ENCODE measurements around the gene SLC49A3.
A peak's percentile ranks its signal among the peaks of the same experiment; 100 is the strongest.
"Not testable (repeated sequence)": the region's sequence is repeated elsewhere in the genome, so short reads cannot be mapped to it uniquely, and the experiment has no call there.

The SLC49A3 gene

GRCh38 chr4:700587-701264 lies 11.8 kb upstream of the SLC49A3 start:
- Mint-ChIP-seq H3K36me3 (peaks cover 4% of the 10 kb centered on the region), H3K4me3 (peak overlapping the region; percentile 24), H3K9me3 (peaks cover 1% of the 10 kb centered on the region), H3K4me1 (peaks cover 21% of the 10 kb centered on the region), H3K27me3 (no peaks in the 10 kb centered on the region), H3K27ac (peak overlapping the region; percentile 68)
- DNase-seq (ENCODE audit: low spot score in 2 of 2), result no peak
- ATAC-seq (ENCODE audit: low read depth), result no peak

- Mint-ChIP-seq H3K9me3 (peaks cover 1% of the 10 kb centered on the region), H3K27me3 (no peaks in the 10 kb centered on the region), H3K27ac (peak overlapping the region; percentile 89), H3K4me3 (no peak overlapping the region), H3K36me3 (peaks cover 4% of the 10 kb centered on the region), H3K4me1 (peaks cover 15% of the 10 kb centered on the region)
- ATAC-seq (ENCODE audit: low read depth) (no peak), DNase-seq (ENCODE audit: low spot score in 2 of 2) (no peak)
These were observed 11.0 kb upstream of the SLC49A3 start for GRCh38 chr4:699816-700580.

GRCh38 chr4:694341-694940 lies 5.5 kb upstream of the SLC49A3 start:
- H3K4me3 Mint-ChIP-seq; DNase-seq (ENCODE audit: low spot score in 2 of 2); H3K27me3 Mint-ChIP-seq; ATAC-seq (ENCODE audit: low read depth); H3K4me1 Mint-ChIP-seq; H3K36me3 Mint-ChIP-seq; H3K9me3 Mint-ChIP-seq; H3K27ac Mint-ChIP-seq: not testable (repeated sequence)

GRCh38 chr4:692771-693554 lies 4.0 kb upstream of the SLC49A3 start:
- no peak for ATAC-seq (ENCODE audit: low read depth)
- no peak overlapping the region for H3K4me3 Mint-ChIP-seq
- DNase-seq (ENCODE audit: low spot score in 2 of 2), result no peak
- peaks cover 1% of the 10 kb centered on the region for H3K9me3 Mint-ChIP-seq
- H3K4me1 Mint-ChIP-seq, result no peaks in the 10 kb centered on the region
- H3K27me3 Mint-ChIP-seq, result peaks cover 3% of the 10 kb centered on the region
- no peak overlapping the region for H3K27ac Mint-ChIP-seq
- peaks cover 1% of the 10 kb centered on the region for H3K36me3 Mint-ChIP-seq

- Mint-ChIP-seq H3K4me1 (peaks cover 2% of the 10 kb centered on the region), H3K27ac (no peak overlapping the region), H3K36me3 (no peaks in the 10 kb centered on the region), H3K9me3 (no peaks in the 10 kb centered on the region), H3K27me3 (peaks cover 9% of the 10 kb centered on the region), H3K4me3 (no peak overlapping the region)
- DNase-seq (ENCODE audit: low spot score in 2 of 2), result no peak
- no peak for ATAC-seq (ENCODE audit: low read depth)
These were observed 772 bp upstream of the SLC49A3 start for GRCh38 chr4:689723-690122.

- H3K4me3 Mint-ChIP-seq, result peak overlapping the region; percentile 29
- ATAC-seq (ENCODE audit: low read depth), result peak; percentile 6
- H3K4me1 Mint-ChIP-seq, result peaks cover 5% of the 10 kb centered on the region
- no peak for DNase-seq (ENCODE audit: low spot score in 2 of 2)
- H3K27ac Mint-ChIP-seq, result no peak overlapping the region
- no peaks in the 10 kb centered on the region for H3K9me3 Mint-ChIP-seq
- no peaks in the 10 kb centered on the region for H3K36me3 Mint-ChIP-seq
- peaks cover 9% of the 10 kb centered on the region for H3K27me3 Mint-ChIP-seq
These were observed 739 bp downstream of the SLC49A3 start for GRCh38 chr4:687971-688853.

- no peaks in the 10 kb centered on the region for H3K9me3 Mint-ChIP-seq
- H3K36me3 Mint-ChIP-seq, result no peaks in the 10 kb centered on the region
- DNase-seq (ENCODE audit: low spot score in 2 of 2), result no peak
- no peak overlapping the region for H3K27ac Mint-ChIP-seq
- H3K4me3 Mint-ChIP-seq, result no peak overlapping the region
- H3K4me1 Mint-ChIP-seq, result peaks cover 10% of the 10 kb centered on the region
- ATAC-seq (ENCODE audit: low read depth), result no peak
- H3K27me3 Mint-ChIP-seq, result peaks cover 9% of the 10 kb centered on the region
These were observed 1.6 kb downstream of the SLC49A3 start for GRCh38 chr4:687048-687970.

- Mint-ChIP-seq H3K27ac (no peak overlapping the region), H3K4me3 (no peak overlapping the region), H3K27me3 (peaks cover 9% of the 10 kb centered on the region), H3K9me3 (no peaks in the 10 kb centered on the region), H3K4me1 (peaks cover 10% of the 10 kb centered on the region), H3K36me3 (no peaks in the 10 kb centered on the region)
- ATAC-seq (ENCODE audit: low read depth) (no peak), DNase-seq (ENCODE audit: low spot score in 2 of 2) (no peak)
These were observed 2.4 kb downstream of the SLC49A3 start for GRCh38 chr4:686413-687040.

- ATAC-seq (ENCODE audit: low read depth) (no peak), DNase-seq (ENCODE audit: low spot score in 2 of 2) (no peak)
- H3K27me3 Mint-ChIP-seq, result peaks cover 9% of the 10 kb centered on the region
- H3K4me3 Mint-ChIP-seq, result no peak overlapping the region
- H3K27ac Mint-ChIP-seq, result no peak overlapping the region
- H3K36me3 Mint-ChIP-seq, result no peaks in the 10 kb centered on the region
- H3K4me1 Mint-ChIP-seq, result peaks cover 10% of the 10 kb centered on the region
- no peaks in the 10 kb centered on the region for H3K9me3 Mint-ChIP-seq
These were observed 3.1 kb downstream of the SLC49A3 start for GRCh38 chr4:685679-686412.

GRCh38 chr4:684623-685327 lies 4.2 kb downstream of the SLC49A3 start:
- ATAC-seq (ENCODE audit: low read depth), result no peak
- H3K4me3 Mint-ChIP-seq, result no peak overlapping the region
- peaks cover 13% of the 10 kb centered on the region for H3K4me1 Mint-ChIP-seq
- H3K9me3 Mint-ChIP-seq, result no peaks in the 10 kb centered on the region
- H3K27ac Mint-ChIP-seq, result no peak overlapping the region
- peaks cover 6% of the 10 kb centered on the region for H3K27me3 Mint-ChIP-seq
- no peak for DNase-seq (ENCODE audit: low spot score in 2 of 2)
- H3K36me3 Mint-ChIP-seq, result no peaks in the 10 kb centered on the region

- H3K9me3 Mint-ChIP-seq, result no peaks in the 10 kb centered on the region
- no peak overlapping the region for H3K4me3 Mint-ChIP-seq
- H3K4me1 Mint-ChIP-seq, result peaks cover 13% of the 10 kb centered on the region
- H3K27ac Mint-ChIP-seq, result no peak overlapping the region
- H3K36me3 Mint-ChIP-seq, result no peaks in the 10 kb centered on the region
- DNase-seq (ENCODE audit: low spot score in 2 of 2) (no peak), ATAC-seq (ENCODE audit: low read depth) (peak; percentile 28)
- H3K27me3 Mint-ChIP-seq, result peaks cover 6% of the 10 kb centered on the region
These were observed 4.8 kb downstream of the SLC49A3 start for GRCh38 chr4:683982-684622.
